Right lobe of liver (tissue), 4 donors: ENCODE results near the gene FLYWCH1.

Experiments
- POLR2A ChIP-seq: fragments of 450-650 bp; IDR thresholded peaks from one replicate; pipeline ENCODE4 v1.6.1; 2017; ENCODE audit warnings: antibody characterized with exemption, mild to moderate bottlenecking
- TF ChIP-seq, protein P1 (sequence below), 4 donors: fragments of 200-600 bp in 3 of 4; fragments of 450-650 bp in 1 of 4; IDR thresholded peaks; one replicate each; pipeline versions ENCODE4 v1.5.1 to v1.8.0; 2016 to 2022; ENCODE audit warnings: antibody characterized with exemption in 4 of 4, mild to moderate bottlenecking in 2 of 4
- donor health status: DM: no; HTN: no; CAD: no.
- donor health status: DM: no; HTN: no; CAD: no.
- donor health status: DM: no; HTN: yes; CAD: no.

DNA sequence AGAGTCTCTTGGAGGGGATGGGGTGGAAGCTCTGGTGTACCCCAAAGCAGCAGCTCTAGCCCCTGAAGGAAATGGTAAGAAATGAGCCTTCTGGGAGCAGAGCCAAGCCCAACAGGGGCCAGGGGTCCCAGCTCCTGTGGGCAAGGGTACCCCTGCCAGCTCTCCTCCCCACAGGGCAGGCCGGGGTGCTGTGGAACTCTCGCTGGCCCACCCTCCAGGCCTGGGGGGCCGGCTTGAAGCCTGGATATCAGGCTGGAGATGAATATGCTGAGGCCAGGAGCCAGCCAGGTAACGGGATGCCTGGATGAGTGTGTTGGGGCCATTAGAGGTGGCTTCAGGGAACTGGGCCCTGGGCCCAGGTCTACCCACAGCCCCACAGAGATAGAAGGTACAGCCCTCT is 88.8 kb downstream of the FLYWCH1 start:
- TF ChIP-seq, protein P1, sequence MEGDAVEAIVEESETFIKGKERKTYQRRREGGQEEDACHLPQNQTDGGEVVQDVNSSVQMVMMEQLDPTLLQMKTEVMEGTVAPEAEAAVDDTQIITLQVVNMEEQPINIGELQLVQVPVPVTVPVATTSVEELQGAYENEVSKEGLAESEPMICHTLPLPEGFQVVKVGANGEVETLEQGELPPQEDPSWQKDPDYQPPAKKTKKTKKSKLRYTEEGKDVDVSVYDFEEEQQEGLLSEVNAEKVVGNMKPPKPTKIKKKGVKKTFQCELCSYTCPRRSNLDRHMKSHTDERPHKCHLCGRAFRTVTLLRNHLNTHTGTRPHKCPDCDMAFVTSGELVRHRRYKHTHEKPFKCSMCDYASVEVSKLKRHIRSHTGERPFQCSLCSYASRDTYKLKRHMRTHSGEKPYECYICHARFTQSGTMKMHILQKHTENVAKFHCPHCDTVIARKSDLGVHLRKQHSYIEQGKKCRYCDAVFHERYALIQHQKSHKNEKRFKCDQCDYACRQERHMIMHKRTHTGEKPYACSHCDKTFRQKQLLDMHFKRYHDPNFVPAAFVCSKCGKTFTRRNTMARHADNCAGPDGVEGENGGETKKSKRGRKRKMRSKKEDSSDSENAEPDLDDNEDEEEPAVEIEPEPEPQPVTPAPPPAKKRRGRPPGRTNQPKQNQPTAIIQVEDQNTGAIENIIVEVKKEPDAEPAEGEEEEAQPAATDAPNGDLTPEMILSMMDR (IDR thresholded peaks at IDR 0.05) = no peak
- TF ChIP-seq POLR2A = no peak
